HepG2 (cell line): ENCODE measurements around the gene DLG5. TPM values are rescaled to one million over a fixed set of nuclear protein-coding genes. Genes with fewer than 3 reads are reported as not detected.

Source experiments
- ATAC-seq: fragments of 200-7000 bp; cut with Tn5 transposase; 3 replicates; pipeline ENCODE4 v1.9.1; 2020; ENCODE audit warnings: mild to moderate bottlenecking, moderate library complexity
- BruUV-seq: library from RNA; stranded (reverse); fragments of 400-500 nt; replicated peaks from 2 replicates; lab custom pipeline; 2021; lab: Mats Ljungman, UMichigan
- CTCF ChIA-PET: fragments of 300-600 bp; formaldehyde crosslinking; extraction: SDS; loops from one replicate; lab custom pipeline; 2021; ENCODE audit warnings: low total read pairs, inconsistent platforms, low intra/inter-chr PET ratio; lab: Yijun Ruan, JAX
- POLR2A ChIA-PET: fragments of 350-600 bp; sonication (Branson Sonifier 250); formaldehyde crosslinking; loops from one replicate; lab custom pipeline; 2020; ENCODE audit warnings: antibody characterized with exemption, inconsistent platforms; lab: Yijun Ruan, JAX
- DNase-seq: peaks from one replicate; pipeline ENCODE4 v3.0.0-alpha.2; 2015; ENCODE audit warnings: low spot score
- FAIRE-seq: peaks from 3 replicates; lab custom pipeline; 2011; peaks lifted over from hg19 to GRCh38; lab: Jason Lieb, UNC
- H2AFZ ChIP-seq: one replicate; pipeline ENCODE4 v1.6.1; 2011; ENCODE audit warnings: low read length, inconsistent platforms
- H3K27ac ChIP-seq: fragments of 300-600 bp; 3 replicates; pipeline ENCODE4 v1.8.0; 2011; ENCODE audit warnings: mixed run types, mild to moderate bottlenecking, mixed read lengths, low read length, inconsistent platforms; ENCODE audit not compliant: insufficient read depth; ENCODE audit errors: extremely low read length
- H3K27me3 ChIP-seq, 2 experiments: fragments of 200-600 bp in 1 of 2; 2 replicates in 1 of 2; 3 replicates in 1 of 2; pipeline versions ENCODE4 v1.6.0 to v1.8.0; 2011; ENCODE audit warnings: low read length in 2 of 2, mild to moderate bottlenecking in 2 of 2, moderate library complexity in 2 of 2, inconsistent platforms in 1 of 2; ENCODE audit not compliant: insufficient read depth in 2 of 2, control insufficient read depth in 1 of 2
- H3K36me3 ChIP-seq, 2 experiments: fragments of 200-600 bp in 1 of 2; replicated peaks in 1 of 2; 2 replicates in 1 of 2; 3 replicates in 1 of 2; pipeline versions ENCODE4 v1.5.1 to v1.8.0; 2011; ENCODE audit warnings: low read length in 2 of 2, inconsistent platforms in 1 of 2; ENCODE audit not compliant: insufficient read depth in 2 of 2, control insufficient read depth in 1 of 2
- H3K4me1 ChIP-seq: 2 replicates; pipeline ENCODE4 v1.5.1; 2012; ENCODE audit warnings: low read length, inconsistent platforms; ENCODE audit not compliant: insufficient read depth
- H3K4me2 ChIP-seq: 2 replicates; pipeline ENCODE4 v1.6.0; 2011; ENCODE audit warnings: low read depth, low read length, inconsistent platforms
- H3K4me3 ChIP-seq, 3 experiments: fragments of 200-600 bp in 1 of 3; sonication (generic), shearing (Covaris generic) in 1 of 3; replicated peaks in 1 of 3; 2 replicates each; pipeline ENCODE4 v1.5.1; 2011 to 2016; ENCODE audit warnings: low read length in 3 of 3, inconsistent platforms in 2 of 3, low read depth in 2 of 3, mild to moderate bottlenecking in 2 of 3, control low read depth in 1 of 3, mixed read lengths in 1 of 3; ENCODE audit not compliant: insufficient read depth in 1 of 3
- H3K79me2 ChIP-seq: one replicate; pipeline ENCODE4 v1.6.1; 2011; ENCODE audit warnings: low read length, inconsistent platforms; ENCODE audit not compliant: insufficient read depth
- H3K9ac ChIP-seq: 2 replicates; pipeline ENCODE4 v1.6.0; 2011; ENCODE audit warnings: mild to moderate bottlenecking, low read depth, low read length, inconsistent platforms; ENCODE audit not compliant: insufficient read depth
- H3K9me3 ChIP-seq: 2 replicates; pipeline ENCODE4 v1.5.1; 2012; ENCODE audit warnings: mild to moderate bottlenecking, low read length
- H4K20me1 ChIP-seq: 2 replicates; pipeline ENCODE4 v1.6.0; 2011; ENCODE audit warnings: inconsistent platforms, mild to moderate bottlenecking, low read length, moderate library complexity; ENCODE audit not compliant: insufficient read depth
- ARNT ChIP-seq: fragments of 450-650 bp; IDR thresholded peaks from 2 replicates; pipeline ENCODE4 v1.6.1; 2017
- BATF2 ChIP-seq: sonication (generic); formaldehyde crosslinking; IDR thresholded peaks from 2 replicates; pipeline ENCODE4 v1.8.0; 2022; ENCODE audit warnings: mild to moderate bottlenecking, missing genetic modification reagents, moderate library complexity
- CREB1 ChIP-seq, 2 experiments: fragments of 450-650 bp in 1 of 2; IDR thresholded peaks; 2 replicates each; pipeline ENCODE4 v1.6.1; 2016 to 2017; ENCODE audit warnings: control low read depth in 1 of 2, mild to moderate bottlenecking in 1 of 2, missing compliant biosample characterization in 1 of 2, missing genetic modification characterization in 1 of 2
- NCOA1 ChIP-seq: sonication (generic); formaldehyde crosslinking; IDR thresholded peaks from 2 replicates; pipeline ENCODE4 v1.9.0; 2021; ENCODE audit warnings: missing genetic modification reagents
- RORA ChIP-seq: sonication (generic); formaldehyde crosslinking; IDR thresholded peaks from 2 replicates; pipeline ENCODE4 v1.5.0; 2020; ENCODE audit warnings: mild to moderate bottlenecking, missing genetic modification reagents, moderate library complexity
- SOX5 ChIP-seq: IDR thresholded peaks from 2 replicates; pipeline ENCODE4 v1.6.1; 2016; ENCODE audit warnings: borderline replicate concordance
- ZBTB4 ChIP-seq: sonication (generic); formaldehyde crosslinking; IDR thresholded peaks from 2 replicates; pipeline ENCODE4 v1.4.0; 2020; ENCODE audit warnings: missing genetic modification reagents, mild to moderate bottlenecking, borderline replicate concordance
- ZNF24 ChIP-seq: fragments of 450-650 bp; IDR thresholded peaks from 2 replicates; pipeline ENCODE4 v1.6.1; 2017; ENCODE audit warnings: antibody characterized with exemption, mild to moderate bottlenecking
- ZNF775 ChIP-seq: sonication (generic); formaldehyde crosslinking; IDR thresholded peaks from 2 replicates; pipeline ENCODE4 v1.4.0; 2020; ENCODE audit warnings: missing genetic modification reagents, mild to moderate bottlenecking, moderate library complexity, borderline replicate concordance
- ZNF891 ChIP-seq: sonication (generic); formaldehyde crosslinking; IDR thresholded peaks from 2 replicates; pipeline ENCODE4 v1.5.0; 2020; ENCODE audit warnings: mild to moderate bottlenecking, missing genetic modification reagents
- WGBS: methylation state at CpG from one replicate; pipeline ENCODE4 v1.1.6; 2017; ENCODE audit warnings: low lambda C conversion rate; 5-methylcytosine and 5-hydroxymethylcytosine counted together
- in situ Hi-C: cut with HindIII; loops from 2 replicates; pipeline ENCODE4 v1.10.0; 2017; ENCODE audit warnings: low pct_unique_long_range_greater_than_20kb; ENCODE audit not compliant: extremely low pct_ligation_motif_present
- intact Hi-C: fragments of 100-400 bp; cut with micrococcal nuclease; formaldehyde crosslinking; loops from one replicate; pipeline ENCODE4 v1.10.0; 2022; ENCODE audit not compliant: unreplicated experiment
- polyA plus RNA-seq, 8 experiments: library from polyadenylated mRNA; depleted of rRNA in 3 of 8; stranded (reverse) in 7 of 8; unstranded in 1 of 8; fragments of >200 nt; fragmentation: Illumina TruSeq in 4 of 8; extraction: Trizol in 4 of 8; gene quantifications; 2 replicates each; pipeline versions ENCODE4 v1.2.1 to v1.2.3, GENCODE V29; 2011 to 2016; ENCODE audit warnings: low read depth in 4 of 8, missing spikeins in 1 of 8, mixed read lengths in 1 of 8; ENCODE audit not compliant: insufficient read depth in 1 of 8
- total RNA-seq, 5 experiments: library from RNA; depleted of rRNA; stranded (reverse); fragments of >200 nt; fragmentation: Illumina TruSeq; extraction: Trizol; gene quantifications; 2 replicates each; pipeline ENCODE4 v1.2.3, GENCODE V29; 2016; ENCODE audit warnings: low read depth in 1 of 5
- TF ChIP-seq, protein P1 (sequence below): sonication (generic); formaldehyde crosslinking; IDR thresholded peaks from 2 replicates; pipeline ENCODE4 v1.9.0; 2021; ENCODE audit warnings: missing genetic modification reagents, borderline replicate concordance
- TF ChIP-seq, protein P2 (sequence below): IDR thresholded peaks from 2 replicates; pipeline ENCODE4 v1.6.1; 2012; ENCODE audit warnings: inconsistent platforms

DLG5 gene
- total and polyA plus RNA-seq, 2 of the 13 experiments (the other 11 are each of a cell fraction or from before 2014, with no cell fraction given): 15.5 to 18.2 TPM

GRCh38 chr10:77973276-77973675, 46.7 kb upstream of the DLG5 start:
- ATAC-seq: no peak
- no peak overlapping the region for H3K4me3 ChIP-seq
- no TSS peak for BruUV-seq
- no peaks in the 10 kb centered on the region for H3K27me3 ChIP-seq
- no peak overlapping the region for H3K9ac ChIP-seq
- H2AFZ ChIP-seq: no peak overlapping the region
- H3K4me1 ChIP-seq: peaks cover 58% of the 10 kb centered on the region
- no peaks in the 10 kb centered on the region for H4K20me1 ChIP-seq
- TF ChIP-seq CREB1 (IDR thresholded peaks at IDR 0.05) (no peak), CREB1 (CRISPR knock-in tag; IDR thresholded peaks at IDR 0.05) (no peak), ZNF775 (no peak), ZNF891 (CRISPR knock-in tag) (no peak), NCOA1 (CRISPR knock-in tag) (no peak), SOX5 (CRISPR knock-in tag) (no peak)
- CTCF ChIA-PET: no interaction called here
- no peaks in the 10 kb centered on the region for H3K79me2 ChIP-seq
- H3K36me3 ChIP-seq: peaks cover 8 to 21% of the 10 kb centered on the region in 2 experiments; a peak in 4 of 5 replicates
- no peak overlapping the region for H3K27ac ChIP-seq
- in situ Hi-C loops: loop anchor here (5.0 kb wide), 2 partner anchors 66 to 126 kb away; no protein-coding TSS in a partner anchor
- intact Hi-C loops: loop anchor here (5.0 kb wide), 2 partner anchors 46 to 66 kb away; partner anchors contain the start of gene DLG5
- no peak for FAIRE-seq
- H3K4me2 ChIP-seq: no peak overlapping the region
- no peak for DNase-seq
- 94% methylated on average over 5 of the region's 5 CpGs for WGBS
- POLR2A ChIA-PET: no interaction called here
- H3K9me3 ChIP-seq: no peaks in the 10 kb centered on the region

DNA sequence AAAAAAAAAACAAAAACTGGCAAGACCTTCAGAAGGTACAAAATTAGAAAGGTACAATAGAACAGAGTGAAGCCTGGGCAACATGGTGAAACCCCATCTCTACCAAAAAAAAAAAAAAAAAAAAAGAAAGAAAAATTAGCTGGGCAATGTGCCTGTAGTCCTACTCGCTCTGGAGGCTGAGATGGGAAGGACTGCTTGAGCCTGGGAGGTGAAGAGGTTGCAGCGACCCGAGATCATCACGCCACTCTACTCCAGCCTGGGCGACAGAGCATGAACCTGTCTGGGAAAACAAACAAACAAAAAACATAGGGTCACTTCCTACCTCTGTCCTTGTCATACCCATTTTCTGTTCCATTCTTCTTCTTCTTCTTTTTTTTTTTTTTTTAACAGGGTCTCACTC, 45.6 kb upstream of the DLG5 start:
- CTCF ChIA-PET: no interaction called here
- FAIRE-seq (no peak), ATAC-seq (no peak), DNase-seq (no peak)
- in situ Hi-C loops (loop anchor here (5.0 kb wide), 2 partner anchors 65 to 125 kb away; no protein-coding TSS in a partner anchor), intact Hi-C loops (loop anchor here (5.0 kb wide), 2 partner anchors 45 to 65 kb away; partner anchors contain the start of gene DLG5)
- Histone ChIP-seq H3K36me3 (peaks cover 1 to 10% of the 10 kb centered on the region in 2 experiments; a peak in 4 of 5 replicates), H3K9ac (no peak overlapping the region), H3K27me3 (no peaks in the 10 kb centered on the region), H3K27ac (no peak overlapping the region), H3K4me3 (no peak overlapping the region), H2AFZ (no peak overlapping the region), H4K20me1 (no peaks in the 10 kb centered on the region), H3K4me1 (peaks cover 68% of the 10 kb centered on the region), H3K79me2 (no peaks in the 10 kb centered on the region), H3K4me2 (no peak overlapping the region), H3K9me3 (no peaks in the 10 kb centered on the region)
- WGBS: 95% methylated on average over 5 of the region's 5 CpGs
- no TSS peak for BruUV-seq
- POLR2A ChIA-PET: interaction anchor here (0.5 to 0.7 kb wide), 2 partner anchors 61 to 83 kb away, joined by 3 to 4 read pairs; no protein-coding TSS in a partner anchor
- TF ChIP-seq, protein P1, sequence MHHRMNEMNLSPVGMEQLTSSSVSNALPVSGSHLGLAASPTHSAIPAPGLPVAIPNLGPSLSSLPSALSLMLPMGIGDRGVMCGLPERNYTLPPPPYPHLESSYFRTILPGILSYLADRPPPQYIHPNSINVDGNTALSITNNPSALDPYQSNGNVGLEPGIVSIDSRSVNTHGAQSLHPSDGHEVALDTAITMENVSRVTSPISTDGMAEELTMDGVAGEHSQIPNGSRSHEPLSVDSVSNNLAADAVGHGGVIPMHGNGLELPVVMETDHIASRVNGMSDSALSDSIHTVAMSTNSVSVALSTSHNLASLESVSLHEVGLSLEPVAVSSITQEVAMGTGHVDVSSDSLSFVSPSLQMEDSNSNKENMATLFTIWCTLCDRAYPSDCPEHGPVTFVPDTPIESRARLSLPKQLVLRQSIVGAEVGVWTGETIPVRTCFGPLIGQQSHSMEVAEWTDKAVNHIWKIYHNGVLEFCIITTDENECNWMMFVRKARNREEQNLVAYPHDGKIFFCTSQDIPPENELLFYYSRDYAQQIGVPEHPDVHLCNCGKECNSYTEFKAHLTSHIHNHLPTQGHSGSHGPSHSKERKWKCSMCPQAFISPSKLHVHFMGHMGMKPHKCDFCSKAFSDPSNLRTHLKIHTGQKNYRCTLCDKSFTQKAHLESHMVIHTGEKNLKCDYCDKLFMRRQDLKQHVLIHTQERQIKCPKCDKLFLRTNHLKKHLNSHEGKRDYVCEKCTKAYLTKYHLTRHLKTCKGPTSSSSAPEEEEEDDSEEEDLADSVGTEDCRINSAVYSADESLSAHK: no peak
- TF ChIP-seq ARNT (no peak), ZNF24 (no peak), BATF2 (CRISPR knock-in tag) (no peak), ZBTB4 (CRISPR knock-in tag) (no peak), RORA (CRISPR knock-in tag) (no peak)
- TF ChIP-seq, protein P2, sequence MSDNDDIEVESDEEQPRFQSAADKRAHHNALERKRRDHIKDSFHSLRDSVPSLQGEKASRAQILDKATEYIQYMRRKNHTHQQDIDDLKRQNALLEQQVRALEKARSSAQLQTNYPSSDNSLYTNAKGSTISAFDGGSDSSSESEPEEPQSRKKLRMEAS: no peak
